Measurements from ENCODE around the gene NCDN. TPM values are rescaled to one million over a fixed set of nuclear protein-coding genes. Genes with fewer than 3 reads are reported as not detected.

Gene NCDN
- total RNA-seq (2022) (12.8 and 14.1 TPM in 2 replicates), Bru-seq, nascent RNA (percentile 53 among the genes with signal in this experiment), BruChase-seq, experiment 1, labeled RNA remaining after a 2-hour chase (percentile 56 among the genes with signal in this experiment), BruChase-seq, experiment 2, labeled RNA remaining after a 6-hour chase (percentile 62 among the genes with signal in this experiment)
- long read RNA-seq, transcript NCDN-201 (8 exons, 3,433 nt) = major isoform, 7 of 27 reads
- long read RNA-seq, partial matches to known transcripts = 5 of 27 reads
- long read RNA-seq, other reads (novel, unspliced or antisense) = 12 of 27 reads

GRCh38 chr1:35557611-35558373, at the start of gene NCDN:
Gene NCDN, plus strand, starts transcription at chr1:35557799. Its CDS starts 392 bp downstream, at chr1:35558191.
- Mint-ChIP-seq H3K9me3 (ENCODE audit: unreplicated experiment) (no peaks in the 10 kb centered on the region), H3K36me3 (ENCODE audit: insufficient read depth, unreplicated experiment) (peaks cover 38% of the 10 kb centered on the region), H3K27me3 (ENCODE audit: insufficient read depth, unreplicated experiment) (no peaks in the 10 kb centered on the region), H3K4me3 (ENCODE audit: unreplicated experiment) (peak within 1 kb of the TSS; percentile 89), H3K27ac (ENCODE audit: unreplicated experiment) (peak within 1 kb of the TSS; percentile 93), H3K4me1 (ENCODE audit: low read depth, unreplicated experiment) (no peaks in the 10 kb centered on the region)
- H3K27me3 ChIP-seq (replicated peaks; ENCODE audit: control insufficient read depth, insufficient read depth, low read length) = no peaks in the 10 kb centered on the region
- peaks cover 12% of the 10 kb centered on the region for H3K4me1 ChIP-seq
- H3K4me3 ChIP-seq (ENCODE audit: low read depth, low read length) = peak within 1 kb of the TSS; percentile 89
- BruUV-seq (replicated peaks) = TSS peak; percentile 61
- peak; percentile 93 to 96 for DNase-seq
- no peaks in the 10 kb centered on the region for H3K9me3 ChIP-seq
- ChIA-PET POLR2A (interaction anchor here (0.6 to 1.0 kb wide), 3 partner anchors 123 to 213 kb away, joined by 3 to 5 read pairs (median 4); partner anchors contain the start of gene CLSPN), CTCF (interaction anchor here (1.6 kb wide), 1 partner anchor 107 kb away, joined by 4 read pairs; no protein-coding TSS in a partner anchor)
- intact Hi-C loops (cut with micrococcal nuclease; ENCODE audit: unreplicated experiment) = loop anchor here (5.0 to 10.0 kb wide), 2 partner anchors 365 to 483 kb away; partner anchors contain the start of genes SFPQ and ZMYM1
- TF ChIP-seq CTCF (IDR thresholded peaks at IDR 0.05; ENCODE audit: insufficient read depth in 1 of 2, low read depth in 1 of 2, low read length in 1 of 2, severe bottlenecking in 1 of 2, unreplicated experiment in 1 of 2) = no peak
- no peaks in the 10 kb centered on the region for H3K36me3 ChIP-seq (ENCODE audit: control insufficient read depth, insufficient read depth, low read length)

GRCh38 chr1:35507947-35508346, 49.7 kb upstream of the NCDN start:
- BruUV-seq (replicated peaks) = no TSS peak
- Mint-ChIP-seq H3K36me3 (ENCODE audit: insufficient read depth, unreplicated experiment) (peaks cover 6% of the 10 kb centered on the region), H3K27me3 (ENCODE audit: insufficient read depth, unreplicated experiment) (no peaks in the 10 kb centered on the region), H3K9me3 (ENCODE audit: unreplicated experiment) (no peaks in the 10 kb centered on the region), H3K4me3 (ENCODE audit: unreplicated experiment) (no peak overlapping the region), H3K27ac (ENCODE audit: unreplicated experiment) (no peak overlapping the region), H3K4me1 (ENCODE audit: low read depth, unreplicated experiment) (peaks cover 7% of the 10 kb centered on the region)
- H3K9me3 ChIP-seq = no peaks in the 10 kb centered on the region
- DNase-seq = no peak
- CTCF ChIA-PET = no interaction called here
- no peak overlapping the region for H3K4me3 ChIP-seq (ENCODE audit: low read depth, low read length)
- no peak for TF ChIP-seq CTCF (IDR thresholded peaks at IDR 0.05; ENCODE audit: insufficient read depth in 1 of 2, low read depth in 1 of 2, low read length in 1 of 2, severe bottlenecking in 1 of 2, unreplicated experiment in 1 of 2)
- intact Hi-C loops (cut with micrococcal nuclease; ENCODE audit: unreplicated experiment) = no loop called here
- no peaks in the 10 kb centered on the region for H3K27me3 ChIP-seq (replicated peaks; ENCODE audit: control insufficient read depth, insufficient read depth, low read length)
- H3K36me3 ChIP-seq (ENCODE audit: control insufficient read depth, insufficient read depth, low read length) = no peaks in the 10 kb centered on the region; the same call in 1 of the 2 replicates
- POLR2A ChIA-PET = no interaction called here
- no peaks in the 10 kb centered on the region for H3K4me1 ChIP-seq

- BruUV-seq (replicated peaks) = no TSS peak
- peaks cover 6% of the 10 kb centered on the region for H3K36me3 Mint-ChIP-seq (ENCODE audit: insufficient read depth, unreplicated experiment)
- no peak overlapping the region for H3K4me3 Mint-ChIP-seq (ENCODE audit: unreplicated experiment)
- no peaks in the 10 kb centered on the region for H3K27me3 Mint-ChIP-seq (ENCODE audit: insufficient read depth, unreplicated experiment)
- TF ChIP-seq CTCF (IDR thresholded peaks at IDR 0.05; ENCODE audit: insufficient read depth in 1 of 2, low read depth in 1 of 2, low read length in 1 of 2, severe bottlenecking in 1 of 2, unreplicated experiment in 1 of 2) = no peak
- peaks cover 6% of the 10 kb centered on the region for H3K4me1 Mint-ChIP-seq (ENCODE audit: low read depth, unreplicated experiment)
- Histone ChIP-seq H3K27me3 (replicated peaks; ENCODE audit: control insufficient read depth, insufficient read depth, low read length) (no peaks in the 10 kb centered on the region), H3K4me1 (no peaks in the 10 kb centered on the region), H3K4me3 (ENCODE audit: low read depth, low read length) (no peak overlapping the region), H3K36me3 (ENCODE audit: control insufficient read depth, insufficient read depth, low read length) (no peaks in the 10 kb centered on the region; the same call in 1 of the 2 replicates), H3K9me3 (no peaks in the 10 kb centered on the region)
- H3K27ac Mint-ChIP-seq (ENCODE audit: unreplicated experiment) = no peak overlapping the region
- H3K9me3 Mint-ChIP-seq (ENCODE audit: unreplicated experiment) = no peaks in the 10 kb centered on the region
- CTCF ChIA-PET = no interaction called here
- intact Hi-C loops (cut with micrococcal nuclease; ENCODE audit: unreplicated experiment) = no loop called here
- DNase-seq = no peak
- POLR2A ChIA-PET = no interaction called here
Measured at GRCh38 chr1:35509558-35509957, 48.0 kb upstream of the NCDN start.

Data from Caco-2 (cell line).